HepG2 (cell line): ENCODE data around the gene ERF. TPM values are rescaled to one million over a fixed set of nuclear protein-coding genes. Genes with fewer than 3 reads are reported as not detected.

Source experiments
- AHDC1 ChIP-seq: sonication (generic); formaldehyde crosslinking; IDR thresholded peaks from 2 replicates; pipeline ENCODE4 v1.5.1; 2020; ENCODE audit warnings: mild to moderate bottlenecking, missing genetic modification reagents, borderline replicate concordance
- GLI4 ChIP-seq: sonication (generic); formaldehyde crosslinking; IDR thresholded peaks from 2 replicates; pipeline ENCODE4 v1.5.1; 2020; ENCODE audit warnings: missing genetic modification reagents, mild to moderate bottlenecking, moderate library complexity, borderline replicate concordance
- ISL2 ChIP-seq: sonication (generic); formaldehyde crosslinking; IDR thresholded peaks from 2 replicates; pipeline ENCODE4 v1.5.0; 2020; ENCODE audit warnings: missing genetic modification reagents
- SP4 ChIP-seq: sonication (generic); formaldehyde crosslinking; IDR thresholded peaks from 2 replicates; pipeline ENCODE4 v1.8.1; 2023; ENCODE audit warnings: mild to moderate bottlenecking, missing genetic modification reagents
- TFDP1 ChIP-seq: IDR thresholded peaks from 2 replicates; pipeline ENCODE4 v1.6.1; 2016; ENCODE audit warnings: missing compliant biosample characterization, missing genetic modification reagents, borderline replicate concordance
- ZNF138 ChIP-seq: sonication (generic); formaldehyde crosslinking; IDR thresholded peaks from 2 replicates; pipeline ENCODE4 v1.5.0; 2020; ENCODE audit warnings: mild to moderate bottlenecking, low read depth, missing genetic modification reagents
- ZNF318 ChIP-seq: sonication (generic); formaldehyde crosslinking; IDR thresholded peaks from 2 replicates; pipeline ENCODE4 v1.4.0; 2020; ENCODE audit warnings: mild to moderate bottlenecking, missing genetic modification reagents
- ZNF547 ChIP-seq: sonication (generic); formaldehyde crosslinking; IDR thresholded peaks from 2 replicates; pipeline ENCODE4 v1.5.1; 2020; ENCODE audit warnings: mild to moderate bottlenecking, missing genetic modification reagents
- ZNF580 ChIP-seq: IDR thresholded peaks from 2 replicates; pipeline ENCODE4 v1.6.1; 2016; ENCODE audit warnings: low read depth, borderline replicate concordance
- ZNF614 ChIP-seq: IDR thresholded peaks from 2 replicates; pipeline ENCODE4 v1.6.1; 2018; ENCODE audit warnings: missing biosample characterization, missing genetic modification reagents, inconsistent platforms, borderline replicate concordance
- ZNF616 ChIP-seq: sonication (generic); formaldehyde crosslinking; IDR thresholded peaks from 2 replicates; pipeline ENCODE4 v1.5.0; 2020; ENCODE audit warnings: low read depth, mild to moderate bottlenecking, missing genetic modification reagents
- ZNF777 ChIP-seq: sonication (generic); formaldehyde crosslinking; IDR thresholded peaks from 2 replicates; pipeline ENCODE4 v1.4.0; 2020; ENCODE audit warnings: missing genetic modification reagents
- polyA plus RNA-seq, 8 experiments: library from polyadenylated mRNA; depleted of rRNA in 3 of 8; stranded (reverse) in 7 of 8; unstranded in 1 of 8; fragments of >200 nt; fragmentation: Illumina TruSeq in 4 of 8; extraction: Trizol in 4 of 8; gene quantifications; 2 replicates each; pipeline versions ENCODE4 v1.2.1 to v1.2.3, GENCODE V29; 2011 to 2016; ENCODE audit warnings: low read depth in 4 of 8, missing spikeins in 1 of 8, mixed read lengths in 1 of 8; ENCODE audit not compliant: insufficient read depth in 1 of 8
- total RNA-seq, 5 experiments: library from RNA; depleted of rRNA; stranded (reverse); fragments of >200 nt; fragmentation: Illumina TruSeq; extraction: Trizol; gene quantifications; 2 replicates each; pipeline ENCODE4 v1.2.3, GENCODE V29; 2016; ENCODE audit warnings: low read depth in 1 of 5

ERF gene
- total and polyA plus RNA-seq, 2 of the 13 experiments (the other 11 are each of a cell fraction or from before 2014, with no cell fraction given) = 67.1 to 69.9 TPM

- TF ChIP-seq ZNF318 (peak; percentile 23; the same call in 1 of the 2 replicates), ISL2 (CRISPR knock-in tag) (0 out of 2 replicates have a peak, but pooled peaks have one; percentile 12), ZNF777 (CRISPR knock-in tag) (peak; percentile 57), ZNF616 (CRISPR knock-in tag) (no peak), ZNF580 (CRISPR knock-in tag) (no peak), ZNF138 (CRISPR knock-in tag) (no peak), ZNF614 (CRISPR knock-in tag) (no peak), AHDC1 (CRISPR knock-in tag) (no peak), ZNF547 (no peak), GLI4 (CRISPR knock-in tag) (no peak), SP4 (CRISPR knock-in tag) (peak; percentile 61; the same call in 1 of the 2 replicates), TFDP1 (CRISPR knock-in tag) (no peak)
Measured at GRCh38 chr19:42254850-42255765, at the start of gene ERF (continued).
